ENCODE data around the gene NCKAP5. TPM values are rescaled to one million over a fixed set of nuclear protein-coding genes. Genes with fewer than 3 reads are reported as not detected.
A peak's percentile ranks its signal among the peaks of the same experiment; 100 is the strongest.

The NCKAP5 gene
- total and polyA plus RNA-seq, 2 of the 8 experiments (the other 6 are each of a cell fraction or from before 2014, with no cell fraction given): 0.27 to 0.86 TPM

DNA sequence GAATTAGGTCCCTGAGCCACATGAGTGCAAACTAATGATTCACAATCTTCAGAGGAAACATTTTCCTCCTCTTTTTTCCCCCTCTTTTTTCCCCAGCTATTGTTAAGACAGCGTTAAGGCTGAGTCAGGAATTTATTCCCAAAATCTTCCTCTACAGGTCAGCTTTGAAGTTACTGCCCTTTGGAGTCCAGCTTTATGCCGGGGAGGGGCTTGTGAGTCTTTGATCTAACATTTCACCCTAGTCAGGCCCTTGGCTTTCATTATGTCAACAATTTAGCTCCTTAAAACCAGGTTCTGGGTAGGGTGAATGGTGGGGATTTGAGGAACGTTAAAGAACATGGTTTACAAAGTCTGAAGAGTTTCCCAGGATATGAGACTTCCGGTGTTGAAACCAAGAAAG is 807.3 kb downstream of the NCKAP5 start:
- H3K4ac ChIP-seq (replicated peaks; ENCODE audit: insufficient read length, low read depth, low read length): no peak overlapping the region
- DNase-seq (ENCODE audit: low read depth in 1 of 2, low spot score in 2 of 2) (no peak), FAIRE-seq (no peak)
- H3K27me3 ChIP-seq (replicated peaks in 1 of 4; ENCODE audit: control insufficient read depth in 3 of 4, extremely low read depth in 1 of 4, insufficient read depth in 3 of 4, low read length in 3 of 4): no peaks in the 10 kb centered on the region
- H2BK12ac ChIP-seq (ENCODE audit: low read depth, low read length): no peak overlapping the region
- H3K79me1 ChIP-seq (ENCODE audit: low read depth, low read length): no peaks in the 10 kb centered on the region
- H3K9ac ChIP-seq (replicated peaks in 1 of 4; ENCODE audit: extremely low read depth in 1 of 4, low read depth in 3 of 4, low read length in 3 of 4): no peak overlapping the region
- POLR2A ChIA-PET (ENCODE audit: partially characterized antibody): no interaction called here
- H3K36me3 ChIP-seq (ENCODE audit: control insufficient read depth in 2 of 4, insufficient read depth in 4 of 4, low read length in 3 of 4): no peaks in the 10 kb centered on the region
- H3K4me2 ChIP-seq (ENCODE audit: insufficient read depth in 1 of 2, low read depth in 2 of 2, low read length in 2 of 2): no peak overlapping the region
- H4K91ac ChIP-seq (replicated peaks; ENCODE audit: insufficient read length, low read length): no peak overlapping the region
- H3K23me2 ChIP-seq (ENCODE audit: low read depth, low read length): no peaks in the 10 kb centered on the region
- H2BK20ac ChIP-seq (ENCODE audit: low read length): no peak overlapping the region
- CTCF ChIA-PET (ENCODE audit: partially characterized antibody): interaction anchor here (1.0 to 1.2 kb wide), 2 partner anchors 93 to 106 kb away, joined by 3 read pairs; no protein-coding TSS in a partner anchor
- H4K5ac ChIP-seq (ENCODE audit: insufficient read length, low read depth, low read length): no peak overlapping the region
- no peak overlapping the region for H3K18ac ChIP-seq (ENCODE audit: extremely low read depth, low read length)
- no peak overlapping the region for H2AK5ac ChIP-seq (ENCODE audit: low read depth, low read length)
- H4K8ac ChIP-seq (ENCODE audit: extremely low read depth, insufficient read depth, low read length): no peak overlapping the region
- H3K56ac ChIP-seq (replicated peaks; ENCODE audit: insufficient read length, low read depth, low read length): no peak overlapping the region
- H3K23ac ChIP-seq (ENCODE audit: insufficient read length): no peak overlapping the region
- no peak overlapping the region for H2BK15ac ChIP-seq (ENCODE audit: low read length)
- H3K9me3 ChIP-seq (ENCODE audit: insufficient read depth in 2 of 2, low read depth in 1 of 2, low read length in 1 of 2): no peaks in the 10 kb centered on the region
- peaks cover 0 to 4% (median 0%) of the 10 kb centered on the region in 4 experiments; a peak in 1 of 7 replicates for H3K4me1 ChIP-seq (replicated peaks in 1 of 4; ENCODE audit: control insufficient read depth in 3 of 4, insufficient read depth in 4 of 4, low read length in 3 of 4)
- no peak overlapping the region for H2BK5ac ChIP-seq (ENCODE audit: low read depth, low read length)
- 80% methylated on average over 4 of the region's 4 CpGs; no CpG with 5 or more reads in 1 of the 2 experiments for WGBS, 2 experiments (ENCODE audit: extremely low coverage in 1 of 2, insufficient coverage in 1 of 2, insufficient read length in 1 of 2, insufficient replicate concordance in 2 of 2, low coverage in 1 of 2, low lambda C conversion rate in 2 of 2, missing lambda C conversion rate in 1 of 2)
- no peak overlapping the region for H3K27ac ChIP-seq (ENCODE audit: low read depth, low read length)
- H4K20me1 ChIP-seq (replicated peaks in 1 of 2; ENCODE audit: control insufficient read depth in 1 of 2, insufficient read depth in 2 of 2, low read length in 2 of 2): no peaks in the 10 kb centered on the region
- no peak overlapping the region for H2BK120ac ChIP-seq (replicated peaks; ENCODE audit: low read depth, low read length)
- no peak overlapping the region for H3K4me3 ChIP-seq (ENCODE audit: extremely low read depth in 1 of 4, insufficient read depth in 2 of 4, low read depth in 3 of 4, low read length in 4 of 4)
- H3K79me2 ChIP-seq (ENCODE audit: control insufficient read depth in 1 of 2, insufficient read depth in 2 of 2, low read length in 2 of 2): no peaks in the 10 kb centered on the region
- H3K14ac ChIP-seq (ENCODE audit: insufficient read length): no peak overlapping the region
- H2AFZ ChIP-seq (ENCODE audit: low read length): peak overlapping the region; percentile 28; the same call in 1 of the 2 replicates
- TF ChIP-seq NANOG (IDR thresholded peaks at IDR 0.05; ENCODE audit: insufficient read depth, low read depth, low read length, poor library complexity, severe bottlenecking) (no peak), CBX8 (IDR thresholded peaks at IDR 0.05; ENCODE audit: borderline replicate concordance, low read depth, low read length) (no peak), EGR1 (IDR thresholded peaks at IDR 0.05; ENCODE audit: borderline replicate concordance, low read depth, low read length) (no peak), JUN (IDR thresholded peaks at IDR 0.05; ENCODE audit: low read depth, low read length) (no peak), RFX5 (IDR thresholded peaks at IDR 0.05; ENCODE audit: borderline replicate concordance, low read depth, low read length) (no peak), EZH2 (IDR thresholded peaks at IDR 0.05; ENCODE audit: low read depth, low read length, severe bottlenecking) (no peak), HDAC2 (IDR thresholded peaks at IDR 0.05; ENCODE audit: borderline replicate concordance in 1 of 2, low read depth in 2 of 2, low read length in 2 of 2) (no peak), SIX5 (IDR thresholded peaks at IDR 0.05; ENCODE audit: low read depth, low read length) (no peak), KDM5A (IDR thresholded peaks at IDR 0.05; ENCODE audit: low read length) (no peak)
- TF ChIP-seq, protein P1, sequence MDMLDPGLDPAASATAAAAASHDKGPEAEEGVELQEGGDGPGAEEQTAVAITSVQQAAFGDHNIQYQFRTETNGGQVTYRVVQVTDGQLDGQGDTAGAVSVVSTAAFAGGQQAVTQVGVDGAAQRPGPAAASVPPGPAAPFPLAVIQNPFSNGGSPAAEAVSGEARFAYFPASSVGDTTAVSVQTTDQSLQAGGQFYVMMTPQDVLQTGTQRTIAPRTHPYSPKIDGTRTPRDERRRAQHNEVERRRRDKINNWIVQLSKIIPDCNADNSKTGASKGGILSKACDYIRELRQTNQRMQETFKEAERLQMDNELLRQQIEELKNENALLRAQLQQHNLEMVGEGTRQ (IDR thresholded peaks at IDR 0.05; ENCODE audit: low read length): no peak
- TF ChIP-seq, protein P2, sequence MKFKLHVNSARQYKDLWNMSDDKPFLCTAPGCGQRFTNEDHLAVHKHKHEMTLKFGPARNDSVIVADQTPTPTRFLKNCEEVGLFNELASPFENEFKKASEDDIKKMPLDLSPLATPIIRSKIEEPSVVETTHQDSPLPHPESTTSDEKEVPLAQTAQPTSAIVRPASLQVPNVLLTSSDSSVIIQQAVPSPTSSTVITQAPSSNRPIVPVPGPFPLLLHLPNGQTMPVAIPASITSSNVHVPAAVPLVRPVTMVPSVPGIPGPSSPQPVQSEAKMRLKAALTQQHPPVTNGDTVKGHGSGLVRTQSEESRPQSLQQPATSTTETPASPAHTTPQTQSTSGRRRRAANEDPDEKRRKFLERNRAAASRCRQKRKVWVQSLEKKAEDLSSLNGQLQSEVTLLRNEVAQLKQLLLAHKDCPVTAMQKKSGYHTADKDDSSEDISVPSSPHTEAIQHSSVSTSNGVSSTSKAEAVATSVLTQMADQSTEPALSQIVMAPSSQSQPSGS (IDR thresholded peaks at IDR 0.05; ENCODE audit: low read length): no peak
